Measurements from ENCODE around the gene CWH43. TPM values are rescaled to one million over a fixed set of nuclear protein-coding genes. Genes with fewer than 3 reads are reported as not detected.

CWH43 gene
- total RNA-seq, 1 experiment from 2014 or later = 3.0 TPM

- ATAC-seq = peak; percentile 20; the same call in 1 of the 2 replicates
- Histone ChIP-seq H3K79me2 (ENCODE audit: low read length) (no peaks in the 10 kb centered on the region), H3K9me3 (ENCODE audit: low read length) (no peaks in the 10 kb centered on the region), H2AFZ (ENCODE audit: low read length) (no peak overlapping the region), H3K27me3 (ENCODE audit: low read length) (no peaks in the 10 kb centered on the region), H3K4me3 (ENCODE audit: low read length) (no peak overlapping the region), H3F3A (ENCODE audit: low read length, unreplicated experiment) (peaks cover 4% of the 10 kb centered on the region), H3K9me2 (replicated peaks; ENCODE audit: low read length) (no peaks in the 10 kb centered on the region), H3K36me3 (ENCODE audit: low read depth, low read length) (no peaks in the 10 kb centered on the region), H4K20me1 (ENCODE audit: low read length) (no peaks in the 10 kb centered on the region), H3K4me1 (ENCODE audit: insufficient read depth, low read length) (peaks cover 37% of the 10 kb centered on the region), H3K4me2 (ENCODE audit: low read length) (peak overlapping the region; percentile 42), H3K9ac (ENCODE audit: low read length) (peak overlapping the region; percentile 49), H3K27ac (ENCODE audit: low read length) (peak overlapping the region; percentile 89)
- DNase-seq = peak; percentile 80
- TF ChIP-seq EZH2phosphoT487 (IDR thresholded peaks at IDR 0.05; ENCODE audit: borderline replicate concordance, low read length) = no peak
- TF ChIP-seq CTCF (conservative IDR thresholded peaks at IDR 0.05; ENCODE audit: low read depth, low read length) = no peak
- TF ChIP-seq EZH2 (IDR thresholded peaks at IDR 0.05; ENCODE audit: low read length, unreplicated experiment) = no peak
- CTCF ChIA-PET = no interaction called here
- no TSS peak for BruUV-seq (replicated peaks)
- intact Hi-C loops (cut with micrococcal nuclease) = no loop called here
- POLR2A ChIA-PET (ENCODE audit: unreplicated experiment) = no interaction called here
These were observed 17.3 kb upstream of the CWH43 start for GRCh38 chr4:48968814-48969213.

- H3K27me3 ChIP-seq (ENCODE audit: low read length) = no peaks in the 10 kb centered on the region
- H3K4me3 ChIP-seq (ENCODE audit: low read length) = peak overlapping the region; percentile 21; the same call in 1 of the 2 replicates
- DNase-seq = peak; percentile 80
- H3K9me3 ChIP-seq (ENCODE audit: low read length) = no peaks in the 10 kb centered on the region
- no TSS peak for BruUV-seq (replicated peaks)
- peak; percentile 54 for ATAC-seq
- H3K27ac ChIP-seq (ENCODE audit: low read length) = peak overlapping the region; percentile 89
- H4K20me1 ChIP-seq (ENCODE audit: low read length) = no peaks in the 10 kb centered on the region
- peak overlapping the region; percentile 51; the same call in 1 of the 2 replicates for H3K9ac ChIP-seq (ENCODE audit: low read length)
- peaks cover 37% of the 10 kb centered on the region for H3K4me1 ChIP-seq (ENCODE audit: insufficient read depth, low read length)
- H3K9me2 ChIP-seq (replicated peaks; ENCODE audit: low read length) = no peaks in the 10 kb centered on the region
- H3K36me3 ChIP-seq (ENCODE audit: low read depth, low read length) = no peaks in the 10 kb centered on the region
- H3K4me2 ChIP-seq (ENCODE audit: low read length) = peak overlapping the region; percentile 69
- peak overlapping the region; percentile 53; the same call in 1 of the 2 replicates for H2AFZ ChIP-seq (ENCODE audit: low read length)
- TF ChIP-seq EZH2 (IDR thresholded peaks at IDR 0.05; ENCODE audit: low read length, unreplicated experiment) = no peak
- TF ChIP-seq CTCF (conservative IDR thresholded peaks at IDR 0.05; ENCODE audit: low read depth, low read length) = no peak
- TF ChIP-seq EZH2phosphoT487 (IDR thresholded peaks at IDR 0.05; ENCODE audit: borderline replicate concordance, low read length) = no peak
- intact Hi-C loops (cut with micrococcal nuclease) = no loop called here
- ChIA-PET CTCF (no interaction called here), POLR2A (ENCODE audit: unreplicated experiment) (no interaction called here)
- no peaks in the 10 kb centered on the region for H3K79me2 ChIP-seq (ENCODE audit: low read length)
- peaks cover 4% of the 10 kb centered on the region for H3F3A ChIP-seq (ENCODE audit: low read length, unreplicated experiment)
These were observed 15.6 kb upstream of the CWH43 start for GRCh38 chr4:48970471-48970921.

- DNase-seq = no peak
- H3K4me1 ChIP-seq (ENCODE audit: insufficient read depth, low read length) = peaks cover 15% of the 10 kb centered on the region
- no peak overlapping the region for H3K4me2 ChIP-seq (ENCODE audit: low read length)
- H4K20me1 ChIP-seq (ENCODE audit: low read length) = no peaks in the 10 kb centered on the region
- ATAC-seq = no peak
- H3K9me3 ChIP-seq (ENCODE audit: low read length) = no peaks in the 10 kb centered on the region
- CTCF ChIA-PET = no interaction called here
- POLR2A ChIA-PET (ENCODE audit: unreplicated experiment) = no interaction called here
- no peaks in the 10 kb centered on the region for H3K27me3 ChIP-seq (ENCODE audit: low read length)
- no peaks in the 10 kb centered on the region for H3K36me3 ChIP-seq (ENCODE audit: low read depth, low read length)
- H3F3A ChIP-seq (ENCODE audit: low read length, unreplicated experiment) = no peaks in the 10 kb centered on the region
- no peak overlapping the region for H3K9ac ChIP-seq (ENCODE audit: low read length)
- H2AFZ ChIP-seq (ENCODE audit: low read length) = no peak overlapping the region
- intact Hi-C loops (cut with micrococcal nuclease) = no loop called here
- H3K27ac ChIP-seq (ENCODE audit: low read length) = no peak overlapping the region
- H3K4me3 ChIP-seq (ENCODE audit: low read length) = no peak overlapping the region
- no TSS peak for BruUV-seq (replicated peaks)
- TF ChIP-seq CTCF (conservative IDR thresholded peaks at IDR 0.05; ENCODE audit: low read depth, low read length) (no peak), EZH2 (IDR thresholded peaks at IDR 0.05; ENCODE audit: low read length, unreplicated experiment) (no peak), EZH2phosphoT487 (IDR thresholded peaks at IDR 0.05; ENCODE audit: borderline replicate concordance, low read length) (no peak)
- no peaks in the 10 kb centered on the region for H3K79me2 ChIP-seq (ENCODE audit: low read length)
- H3K9me2 ChIP-seq (replicated peaks; ENCODE audit: low read length) = no peaks in the 10 kb centered on the region
These were observed 11.0 kb upstream of the CWH43 start for GRCh38 chr4:48974979-48975640.

Measured in PC-3 (cell line).